ENCODE measurements around the gene SLC25A12. TPM values are rescaled to one million over a fixed set of nuclear protein-coding genes. Genes with fewer than 3 reads are reported as not detected.
"Not testable (repeated sequence)": the region's sequence is repeated elsewhere in the genome, so short reads cannot be mapped to it uniquely, and the experiment has no call there.

The SLC25A12 gene
- polyA plus RNA-seq, 3 donors: 24.3 to 27.6 (median 26.4) TPM

DNA sequence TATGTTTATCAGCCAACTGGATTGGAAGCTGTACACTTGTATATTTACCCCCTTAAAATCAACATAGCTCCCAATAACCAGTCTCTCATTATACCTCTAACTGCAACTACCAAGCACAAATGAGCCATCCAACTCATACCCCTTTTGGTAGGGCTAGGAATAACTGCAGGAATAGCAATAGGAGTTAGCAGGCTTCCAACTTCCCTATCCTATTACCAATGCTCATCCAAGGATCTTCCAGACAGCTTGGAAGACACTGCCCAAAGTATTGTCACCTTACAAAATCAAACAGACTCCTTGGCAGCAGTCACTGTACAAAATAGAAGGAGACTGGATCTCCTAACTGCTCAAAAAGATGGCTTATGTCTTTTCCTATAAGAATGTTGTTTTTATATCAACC is 61.6 kb downstream of the SLC25A12 start:
- DNase-seq (ENCODE audit: low read depth in 3 of 3, low spot score in 2 of 3): no peak

DNA sequence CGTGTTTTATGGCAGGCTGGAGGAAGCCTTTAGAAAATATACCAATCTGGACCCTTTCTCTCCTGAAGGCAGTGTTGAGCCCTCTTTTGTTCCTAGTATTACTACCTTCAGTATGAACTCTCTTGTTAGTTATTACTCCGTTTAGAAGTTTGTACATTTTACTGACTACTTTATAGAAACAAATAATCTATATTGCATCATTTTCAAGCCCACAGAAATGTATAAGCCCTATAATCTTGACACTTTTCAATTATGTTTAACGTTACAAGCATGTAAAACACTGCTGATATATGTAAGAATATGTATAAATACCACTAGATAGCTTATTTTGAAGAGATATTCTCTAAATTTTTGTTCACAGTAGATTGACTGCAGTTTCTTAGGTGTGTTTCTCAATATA is 64.0 kb downstream of the SLC25A12 start:
- DNase-seq (ENCODE audit: low read depth in 3 of 3, low spot score in 2 of 3): no peak

DNA sequence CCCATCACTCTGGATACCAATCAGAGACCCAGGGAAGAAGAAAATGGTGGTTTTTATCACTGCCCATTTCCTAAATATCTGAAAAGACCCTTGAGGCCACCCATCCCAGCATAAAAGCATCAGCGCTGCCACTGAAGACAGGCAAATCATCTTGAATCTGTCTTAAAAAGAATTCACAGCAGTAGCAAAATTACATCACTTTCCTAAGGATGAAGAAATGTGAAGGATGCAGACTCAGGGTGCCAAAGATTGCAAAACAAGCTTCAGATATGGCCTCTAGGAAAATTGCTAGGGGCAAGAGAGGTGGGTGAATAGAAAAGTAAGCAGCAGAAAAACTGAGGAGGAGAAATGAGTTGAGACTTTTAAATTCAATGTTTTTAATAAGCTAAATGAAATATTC is 70.0 kb downstream of the SLC25A12 start:
- DNase-seq (ENCODE audit: low read depth in 3 of 3, low spot score in 2 of 3): no peak

DNA sequence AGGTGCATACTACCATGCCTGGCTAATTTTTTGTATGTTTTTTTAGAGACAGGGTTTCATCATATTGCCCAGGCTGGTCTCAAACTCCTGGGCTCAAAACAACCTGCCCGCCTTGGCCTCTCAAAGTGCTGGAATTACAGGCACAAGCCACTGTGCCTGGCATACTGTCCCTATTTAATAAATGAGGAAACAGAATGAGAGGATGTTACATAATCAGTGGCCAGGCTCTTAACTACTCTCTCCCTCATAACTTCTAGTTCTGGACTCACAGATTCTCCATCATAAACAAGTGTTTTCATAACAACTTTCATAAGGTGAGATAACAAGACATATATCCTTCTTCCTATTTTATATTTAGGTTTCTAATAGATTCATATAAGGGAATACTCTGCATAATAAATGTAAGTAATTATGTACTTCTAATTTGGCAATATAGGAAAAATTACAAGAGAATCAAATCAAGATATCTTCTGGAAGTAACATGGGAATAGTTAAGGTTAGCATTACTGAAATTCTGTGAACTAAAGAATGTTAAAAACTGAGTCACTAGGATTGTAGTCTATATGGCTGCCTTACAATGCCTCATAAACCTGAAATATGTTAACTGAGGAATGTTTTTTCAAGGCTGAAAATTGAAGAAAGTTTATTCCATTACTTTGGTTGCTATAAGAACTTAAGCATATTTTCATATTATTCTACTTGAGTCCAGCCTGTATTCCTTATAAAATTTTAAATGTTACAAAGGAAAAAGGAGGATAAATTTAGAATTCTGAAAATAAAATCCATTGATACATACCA is 71.3 kb downstream of the SLC25A12 start:
- no peak for DNase-seq (ENCODE audit: low read depth in 3 of 3, low spot score in 2 of 3)

DNA sequence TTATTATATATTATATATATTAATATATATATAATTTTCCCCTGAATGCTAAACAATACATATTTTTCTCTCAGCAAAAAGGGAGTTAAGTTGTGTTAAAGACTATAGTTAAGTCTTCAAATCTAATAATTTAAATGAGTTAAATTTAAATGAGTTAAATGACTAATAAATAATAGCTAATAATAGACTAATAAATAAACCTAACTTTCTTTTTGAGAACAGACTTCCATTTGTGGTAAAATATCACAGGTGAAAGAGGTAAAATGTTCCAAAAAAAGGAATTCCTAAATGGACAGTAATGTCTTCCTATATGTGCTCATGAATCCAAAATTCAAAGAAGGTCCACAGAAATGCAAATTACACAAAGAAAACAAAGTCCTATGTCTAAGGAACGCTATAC is 74.6 kb downstream of the SLC25A12 start:
- DNase-seq (ENCODE audit: low read depth in 3 of 3, low spot score in 2 of 3): no peak

DNA sequence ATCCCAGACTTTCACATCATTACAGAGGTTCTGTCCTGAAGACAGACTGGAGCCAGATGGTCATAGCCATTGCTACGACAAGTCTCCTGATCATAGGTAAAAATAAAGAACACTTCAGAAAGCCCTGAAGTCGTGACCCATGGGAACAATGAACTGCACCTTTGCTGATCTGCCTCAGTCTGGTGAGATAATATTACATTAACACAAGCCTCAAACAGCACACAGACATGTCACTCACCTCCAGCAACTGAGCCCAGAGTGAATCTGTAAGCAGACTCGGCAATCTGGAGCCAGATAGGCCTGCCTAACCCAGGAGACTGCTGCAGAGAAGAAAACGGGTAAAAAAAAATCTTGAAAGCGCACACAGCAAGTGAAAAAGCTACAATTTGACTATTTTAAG is 79.2 kb downstream of the SLC25A12 start:
- no peak for DNase-seq (ENCODE audit: low read depth in 3 of 3, low spot score in 2 of 3)

DNA sequence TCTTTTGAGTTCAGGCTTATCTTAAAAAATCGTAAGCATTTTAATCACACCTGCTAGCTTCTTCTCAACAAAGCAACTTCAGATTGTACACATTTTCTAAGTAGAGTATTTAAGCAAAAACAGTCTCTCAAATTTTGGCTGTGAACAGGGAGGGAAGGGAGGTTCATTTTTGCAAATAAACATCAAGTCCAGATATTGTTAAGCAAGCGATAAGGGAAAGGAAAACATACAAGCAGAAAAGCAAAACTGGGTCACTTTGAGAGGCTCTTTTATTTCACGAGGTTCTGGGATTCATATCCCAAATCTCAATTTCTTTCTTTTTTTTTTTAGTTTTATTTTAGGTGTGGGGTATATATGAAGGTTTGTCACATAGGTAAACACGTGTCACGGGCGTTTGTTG is 79.9 kb downstream of the SLC25A12 start:
- no peak for DNase-seq (ENCODE audit: low read depth in 3 of 3, low spot score in 2 of 3)

DNA sequence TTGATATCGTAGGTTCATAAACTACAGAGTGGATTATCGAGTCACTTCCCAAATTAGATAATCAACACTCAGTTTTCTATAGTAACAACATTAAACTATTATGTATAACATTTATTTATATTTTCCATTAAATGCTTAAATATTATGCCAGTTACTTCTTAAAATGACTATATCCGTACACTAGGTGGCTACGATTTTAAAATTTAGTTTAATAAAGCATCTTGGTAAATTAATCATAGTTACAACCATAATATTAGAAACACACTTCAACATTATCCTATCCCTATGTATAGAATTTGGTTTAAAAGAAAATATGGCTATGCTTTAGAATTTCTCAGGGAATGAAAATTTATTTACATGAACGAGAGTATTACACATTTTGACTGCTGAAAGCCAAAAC is 80.3 kb downstream of the SLC25A12 start:
- DNase-seq (ENCODE audit: low read depth in 3 of 3, low spot score in 2 of 3): no peak

DNA sequence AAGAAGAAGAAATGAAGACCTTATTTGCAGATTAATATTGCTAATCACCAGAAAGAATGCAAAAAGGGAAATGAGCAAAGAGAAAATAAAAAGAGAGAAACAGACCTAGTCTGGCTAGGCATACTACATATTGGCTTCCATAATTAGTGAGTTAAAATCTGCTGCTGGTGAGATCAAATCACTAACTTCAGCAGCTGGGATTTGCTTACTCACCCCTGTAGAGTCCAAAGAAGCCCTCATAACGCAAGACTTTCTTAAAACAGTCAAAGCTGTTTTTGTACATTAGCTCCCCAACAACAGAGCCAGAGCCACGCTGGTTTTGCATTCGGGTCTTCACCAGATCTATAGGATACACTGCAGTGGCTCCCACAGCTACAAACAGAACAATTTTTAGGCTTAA is 80.9 kb downstream of the SLC25A12 start:
- DNase-seq (ENCODE audit: low read depth in 3 of 3, low spot score in 2 of 3): no peak

DNA sequence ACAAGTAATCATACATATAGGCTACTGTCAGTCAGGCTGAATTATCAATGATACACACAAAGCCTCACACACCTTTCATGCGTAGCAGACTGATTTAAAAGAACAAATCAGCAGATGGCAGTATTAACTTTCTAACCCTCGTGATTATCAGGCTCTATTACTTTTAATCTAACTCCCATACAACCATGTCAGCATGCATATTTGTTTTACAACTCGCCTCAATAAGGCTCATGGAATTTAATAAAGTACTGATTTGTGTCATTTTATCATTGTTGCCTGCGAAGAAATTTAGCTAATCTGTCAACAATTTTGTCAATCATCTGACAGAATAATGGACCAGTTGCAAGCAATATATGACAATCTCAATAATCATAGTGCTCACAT is 82.8 kb downstream of the SLC25A12 start:
- DNase-seq (ENCODE audit: low read depth in 3 of 3, low spot score in 2 of 3): peak in 1 of 3 donors; percentile 23

DNA sequence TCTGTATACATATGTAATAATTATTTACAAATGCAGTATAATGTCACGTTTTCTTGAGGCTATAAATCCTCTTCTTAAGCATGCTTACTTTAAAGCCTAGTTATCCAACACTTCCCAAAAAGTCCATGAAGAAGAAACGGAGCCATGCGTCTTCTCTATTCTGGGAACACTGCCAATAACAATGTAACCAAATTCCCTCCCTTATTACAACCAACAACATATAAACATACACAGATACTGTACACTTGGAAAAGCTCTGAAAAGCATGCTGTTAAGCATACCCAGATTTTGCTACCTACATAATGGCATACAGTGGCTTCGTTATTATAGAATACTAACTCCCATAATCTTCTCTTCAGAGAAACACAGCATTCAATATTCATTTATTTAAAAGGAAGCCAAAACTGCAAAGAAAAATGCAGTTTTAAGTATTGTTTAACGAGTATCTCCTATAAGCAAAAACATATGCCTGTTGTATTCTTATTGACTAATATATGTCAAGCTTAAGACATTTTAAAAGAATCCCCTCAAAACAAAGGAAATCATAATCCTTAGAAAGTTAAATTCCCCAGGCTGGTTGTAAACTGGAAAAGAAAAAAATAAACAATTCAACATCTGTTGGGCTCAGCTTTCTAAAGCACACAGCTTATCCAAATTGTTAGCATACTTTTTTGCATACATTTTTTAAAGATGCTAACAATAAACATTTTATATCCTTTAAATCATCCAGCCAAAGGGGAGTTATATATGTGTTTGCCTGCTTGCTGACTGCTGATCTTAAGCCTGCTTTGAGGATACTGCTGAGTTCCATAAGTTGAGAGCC is 83.4 kb downstream of the SLC25A12 start:
- peak; percentile 29 to 53 (median 50) for DNase-seq (ENCODE audit: low read depth in 3 of 3, low spot score in 2 of 3)

DNA sequence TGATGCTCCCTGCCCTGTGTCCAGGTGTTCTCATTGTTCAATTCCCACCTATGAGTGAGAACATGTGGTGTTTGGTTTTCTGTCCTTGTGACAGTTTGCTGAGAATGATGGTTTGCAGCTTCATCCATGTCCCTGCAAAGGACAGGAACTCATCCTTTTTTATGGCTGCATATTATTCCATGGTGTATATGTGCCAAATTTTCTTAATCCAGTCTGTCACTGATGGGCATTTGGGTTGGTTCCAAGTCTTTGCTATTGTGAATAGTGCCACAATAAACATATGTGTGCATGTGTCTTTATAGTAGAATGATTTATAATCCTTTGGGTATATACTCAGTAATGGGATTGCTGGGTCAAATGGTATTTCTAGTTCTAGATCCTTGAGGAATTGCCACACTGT is 85.2 kb downstream of the SLC25A12 start:
- DNase-seq (ENCODE audit: low read depth in 3 of 3, low spot score in 2 of 3): not testable (repeated sequence)

DNA sequence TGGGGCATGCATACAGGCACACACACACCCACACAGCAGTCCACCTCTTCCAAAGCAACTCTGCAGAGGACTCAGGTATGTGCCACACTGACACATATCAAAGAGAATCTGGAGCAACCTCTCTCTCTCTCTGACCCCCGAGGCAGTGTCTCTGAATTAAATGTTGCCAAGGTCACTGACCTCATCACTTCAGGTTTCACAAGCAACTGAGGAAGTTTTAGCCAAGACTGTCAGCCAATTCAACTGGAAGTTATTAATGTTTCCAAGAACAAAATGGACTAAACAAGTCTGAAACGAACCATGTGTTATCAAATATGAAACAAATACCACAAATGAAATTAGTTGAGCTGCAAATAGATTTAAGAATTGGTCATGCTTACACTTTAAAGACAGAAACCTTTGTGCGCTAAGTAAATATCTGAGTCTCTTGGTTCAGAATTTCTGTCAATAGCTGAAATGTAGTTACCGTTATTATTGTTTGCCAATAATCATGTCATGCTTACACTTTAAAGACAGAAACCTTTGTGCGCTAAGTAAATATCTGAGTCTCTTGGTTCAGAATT is 86.1 kb downstream of the SLC25A12 start:
- no peak for DNase-seq (ENCODE audit: low read depth in 3 of 3, low spot score in 2 of 3)

DNA sequence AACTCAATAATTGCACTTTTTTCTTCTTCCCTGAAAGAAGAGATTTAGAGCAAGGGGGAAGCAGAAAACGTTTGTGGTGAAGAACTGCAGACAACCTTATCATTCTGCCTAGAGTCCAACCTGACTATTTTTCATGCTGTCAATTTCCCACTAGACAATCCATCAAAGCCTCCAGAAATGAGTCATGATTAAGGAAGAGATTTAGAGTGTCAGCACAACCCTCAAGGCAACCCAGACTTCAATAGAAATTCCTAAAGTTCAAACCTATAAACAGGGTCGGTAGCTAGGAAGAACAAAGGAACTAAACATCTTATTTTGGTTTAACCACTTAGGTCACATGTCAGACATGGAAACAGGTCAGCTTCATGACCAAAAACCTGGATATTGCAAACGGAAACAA is 86.9 kb downstream of the SLC25A12 start:
- no peak for DNase-seq (ENCODE audit: low read depth in 3 of 3, low spot score in 2 of 3)

DNA sequence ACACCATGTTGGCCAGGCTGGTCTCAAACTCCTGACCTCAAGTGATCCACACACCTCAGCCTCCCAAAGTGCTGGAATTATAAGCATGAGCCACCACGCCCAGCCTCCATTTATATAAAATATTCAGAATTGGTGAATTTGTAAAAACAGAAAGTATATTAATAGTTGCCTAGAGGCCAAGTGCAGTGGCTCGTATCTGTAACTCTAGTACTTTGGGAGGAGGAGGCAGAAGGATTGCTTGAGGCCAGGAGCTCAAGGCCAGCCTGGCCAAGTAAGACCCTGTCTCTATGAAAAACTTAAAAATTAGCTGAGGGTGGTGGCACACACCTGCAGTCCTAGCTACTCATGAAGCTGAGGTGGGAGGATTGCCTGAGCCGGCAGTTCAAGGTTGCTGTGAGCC is 89.6 kb downstream of the SLC25A12 start:
- no peak for DNase-seq (ENCODE audit: low read depth in 3 of 3, low spot score in 2 of 3)

DNA sequence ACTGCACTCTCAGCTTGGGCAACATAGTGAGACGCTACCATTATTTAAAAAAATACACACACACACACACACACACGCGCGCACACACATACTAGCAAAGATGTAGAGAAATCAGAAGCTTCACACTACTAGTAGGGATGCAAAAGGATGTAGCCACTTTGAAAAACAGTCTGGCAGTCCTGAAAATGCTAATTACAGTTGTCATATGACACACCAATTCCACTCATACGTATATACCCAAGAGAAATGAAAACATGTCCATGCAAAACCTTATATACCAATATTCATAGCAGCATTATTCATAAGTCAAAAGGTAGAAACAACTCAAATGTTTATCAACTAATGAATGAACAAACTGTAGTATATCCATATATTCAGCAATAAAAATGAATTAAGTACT is 90.3 kb downstream of the SLC25A12 start:
- DNase-seq (ENCODE audit: low read depth in 3 of 3, low spot score in 2 of 3): no peak

DNA sequence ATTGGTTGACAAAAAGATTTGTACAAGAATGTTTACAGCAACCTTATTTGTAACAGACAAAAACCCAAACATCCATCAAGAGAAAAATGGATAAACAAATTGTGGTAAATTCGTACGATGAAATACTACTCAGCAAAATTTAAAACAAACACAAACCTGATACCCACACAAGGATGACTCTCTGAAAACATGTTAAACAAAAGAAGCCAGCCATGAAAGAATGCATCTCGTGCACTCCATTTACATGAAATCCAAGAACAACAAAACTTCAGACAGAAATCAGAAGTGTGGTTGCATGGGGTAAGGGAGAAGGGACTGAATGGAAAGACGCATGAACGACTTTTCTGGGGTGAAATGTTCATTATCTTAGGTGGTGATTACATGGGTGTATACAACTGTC is 93.4 kb downstream of the SLC25A12 start:
- DNase-seq (ENCODE audit: low read depth in 3 of 3, low spot score in 2 of 3): no peak

DNA sequence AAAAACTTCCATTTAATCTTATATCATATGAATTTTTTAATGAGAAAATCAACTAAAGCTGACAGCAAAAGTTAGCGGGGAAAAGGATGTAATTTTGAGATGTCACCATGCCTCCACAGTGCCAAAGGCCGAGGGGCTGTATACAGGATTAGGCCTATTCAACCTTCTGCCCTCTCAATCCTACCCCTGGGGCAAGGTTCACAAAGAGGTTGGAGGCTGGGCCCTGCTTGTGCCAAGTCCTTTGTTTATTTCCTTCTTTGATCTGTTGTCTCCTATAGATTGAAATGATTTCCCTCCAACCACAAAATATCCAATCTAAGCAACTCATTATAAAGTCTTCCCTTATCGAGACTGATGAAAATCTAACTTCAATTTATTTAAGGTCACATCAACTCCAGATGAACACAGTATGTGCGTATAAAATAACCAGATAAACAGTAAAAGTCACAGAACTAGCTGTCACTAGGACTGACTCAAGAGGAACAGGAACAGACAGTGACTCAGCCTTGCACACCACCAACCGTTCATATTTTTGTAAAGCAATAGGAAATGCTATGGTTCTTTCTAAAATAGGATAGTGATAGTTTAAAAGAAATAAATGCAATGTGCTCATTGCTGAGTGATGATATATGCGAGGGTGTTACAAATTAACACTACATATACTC is 95.8 kb downstream of the SLC25A12 start:
- DNase-seq (ENCODE audit: low read depth in 3 of 3, low spot score in 2 of 3): no peak

DNA sequence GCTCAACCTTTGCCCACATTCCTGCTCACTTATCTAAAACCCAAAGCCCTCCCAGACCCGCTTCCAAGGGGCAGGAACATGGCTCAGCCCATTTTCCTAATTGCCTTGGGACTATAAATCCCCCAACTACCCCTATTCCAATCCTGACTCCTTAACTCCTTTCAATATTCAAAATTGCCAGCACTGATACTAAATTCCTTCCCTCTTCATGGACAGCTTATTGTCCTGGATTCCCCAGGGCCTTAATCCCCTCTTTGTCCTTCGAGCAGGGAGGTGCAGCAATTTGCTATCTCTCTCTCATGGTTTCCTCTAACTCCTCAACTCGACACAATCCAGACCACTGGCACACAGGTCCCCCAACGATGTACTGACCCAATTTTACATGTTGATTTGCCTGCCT is 99.1 kb downstream of the SLC25A12 start:
- DNase-seq (ENCODE audit: low read depth in 3 of 3, low spot score in 2 of 3): no peak

DNA sequence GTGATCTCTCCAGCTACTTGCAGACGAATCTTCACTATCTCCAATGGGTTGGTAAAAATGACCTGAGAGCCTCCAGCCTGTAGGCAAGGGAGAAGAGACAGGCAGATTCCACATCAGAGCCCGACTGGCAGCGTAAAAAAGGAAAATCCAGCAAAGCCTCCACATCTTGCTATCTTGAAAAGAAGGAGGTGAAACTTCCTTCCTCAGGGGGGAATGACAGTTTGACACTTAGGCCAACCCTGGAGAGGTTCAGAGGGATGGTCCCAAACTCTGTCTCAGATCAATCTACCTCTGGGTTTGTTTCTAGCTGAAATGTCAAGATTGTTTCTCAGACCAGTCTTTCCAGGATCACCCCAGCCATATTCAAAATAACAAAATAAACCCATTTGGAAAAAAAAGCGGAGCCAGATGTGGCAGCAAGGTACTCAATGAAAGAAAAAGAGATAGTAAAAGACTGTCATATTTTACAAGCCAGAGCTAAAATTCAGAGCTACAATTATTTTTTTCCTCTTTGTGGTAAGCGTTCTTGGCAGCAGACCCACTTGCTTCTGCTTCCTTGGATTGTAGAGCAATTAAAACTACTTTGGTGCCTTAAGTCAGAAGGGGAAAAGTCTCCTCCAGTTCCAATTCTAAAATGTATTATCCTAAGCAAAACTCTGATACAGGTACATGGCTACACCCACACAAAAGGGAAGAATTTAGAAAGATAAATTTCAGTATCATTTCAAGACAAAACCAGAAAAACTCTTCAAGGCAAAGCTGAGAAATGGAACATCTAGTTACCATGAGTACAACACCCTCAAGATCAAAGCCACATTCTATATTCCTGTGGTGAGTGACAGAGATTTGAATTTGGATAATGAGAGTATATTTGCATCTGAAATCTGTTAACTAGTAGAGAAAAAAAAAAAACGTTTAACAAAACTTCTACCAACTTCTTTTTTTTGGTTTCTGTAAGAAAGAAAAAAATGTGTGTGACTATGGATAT is 100.1 kb downstream of the SLC25A12 start:
- no peak for DNase-seq (ENCODE audit: low read depth in 3 of 3, low spot score in 2 of 3)
